Mammary epithelial cell (primary cell): ENCODE results near the gene GABARAPL1.

Experiments used
- EZH2 ChIP-seq: IDR thresholded peaks from 2 replicates; pipeline ENCODE4 v1.6.1; 2012; ENCODE audit warnings: low read length, inconsistent platforms, borderline replicate concordance
- TF ChIP-seq, protein P1 (sequence below), 2 donors: IDR thresholded peaks in 1 of 2; conservative IDR thresholded peaks in 1 of 2; 2 replicates each; pipeline ENCODE4 v1.5.1; 2011 to 2012; ENCODE audit warnings: inconsistent platforms in 2 of 2, low read length in 2 of 2, mild to moderate bottlenecking in 2 of 2, control low read depth in 1 of 2, low read depth in 1 of 2; ENCODE audit not compliant: insufficient read depth in 1 of 2; ENCODE audit errors: extremely low read depth in 1 of 2

DNA sequence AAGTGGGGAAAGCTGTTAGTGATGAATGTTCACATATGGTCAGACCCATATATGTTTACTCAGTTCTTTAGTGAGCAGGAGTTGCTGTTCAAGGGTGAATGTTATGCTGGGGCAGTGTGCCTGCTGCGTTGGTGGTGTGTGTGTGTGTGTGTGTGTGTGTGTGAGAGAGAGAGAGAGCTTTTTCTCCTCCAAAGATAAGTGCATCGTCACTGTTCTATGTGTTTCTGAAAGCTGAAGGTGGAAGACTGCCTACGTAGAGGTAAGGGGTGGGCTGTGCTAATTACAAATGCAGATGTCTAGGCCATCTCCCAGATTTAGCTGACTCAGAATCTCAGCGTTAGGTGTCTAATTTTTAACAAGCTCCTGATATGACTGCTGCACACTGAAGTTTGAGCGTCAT lies 10.5 kb downstream of the GABARAPL1 start:
- TF ChIP-seq, protein P1, sequence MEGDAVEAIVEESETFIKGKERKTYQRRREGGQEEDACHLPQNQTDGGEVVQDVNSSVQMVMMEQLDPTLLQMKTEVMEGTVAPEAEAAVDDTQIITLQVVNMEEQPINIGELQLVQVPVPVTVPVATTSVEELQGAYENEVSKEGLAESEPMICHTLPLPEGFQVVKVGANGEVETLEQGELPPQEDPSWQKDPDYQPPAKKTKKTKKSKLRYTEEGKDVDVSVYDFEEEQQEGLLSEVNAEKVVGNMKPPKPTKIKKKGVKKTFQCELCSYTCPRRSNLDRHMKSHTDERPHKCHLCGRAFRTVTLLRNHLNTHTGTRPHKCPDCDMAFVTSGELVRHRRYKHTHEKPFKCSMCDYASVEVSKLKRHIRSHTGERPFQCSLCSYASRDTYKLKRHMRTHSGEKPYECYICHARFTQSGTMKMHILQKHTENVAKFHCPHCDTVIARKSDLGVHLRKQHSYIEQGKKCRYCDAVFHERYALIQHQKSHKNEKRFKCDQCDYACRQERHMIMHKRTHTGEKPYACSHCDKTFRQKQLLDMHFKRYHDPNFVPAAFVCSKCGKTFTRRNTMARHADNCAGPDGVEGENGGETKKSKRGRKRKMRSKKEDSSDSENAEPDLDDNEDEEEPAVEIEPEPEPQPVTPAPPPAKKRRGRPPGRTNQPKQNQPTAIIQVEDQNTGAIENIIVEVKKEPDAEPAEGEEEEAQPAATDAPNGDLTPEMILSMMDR (conservative IDR thresholded peaks at IDR 0.05 in 1 of 2, IDR thresholded peaks at IDR 0.05 in 1 of 2; ENCODE audit: extremely low read depth in 1 of 2, insufficient read depth in 1 of 2, low read depth in 1 of 2, low read length in 2 of 2), result no peak
- no peak for TF ChIP-seq EZH2
